Measurements from ENCODE around the gene PRSS53. TPM values are rescaled to one million over a fixed set of nuclear protein-coding genes. Genes with fewer than 3 reads are reported as not detected.

The PRSS53 gene
- total RNA-seq, 1 donor from 2014 or later = 4.9 TPM

- no peaks in the 10 kb centered on the region for H3K27me3 Mint-ChIP-seq (ENCODE audit: low read depth)
- TF ChIP-seq, protein P1, sequence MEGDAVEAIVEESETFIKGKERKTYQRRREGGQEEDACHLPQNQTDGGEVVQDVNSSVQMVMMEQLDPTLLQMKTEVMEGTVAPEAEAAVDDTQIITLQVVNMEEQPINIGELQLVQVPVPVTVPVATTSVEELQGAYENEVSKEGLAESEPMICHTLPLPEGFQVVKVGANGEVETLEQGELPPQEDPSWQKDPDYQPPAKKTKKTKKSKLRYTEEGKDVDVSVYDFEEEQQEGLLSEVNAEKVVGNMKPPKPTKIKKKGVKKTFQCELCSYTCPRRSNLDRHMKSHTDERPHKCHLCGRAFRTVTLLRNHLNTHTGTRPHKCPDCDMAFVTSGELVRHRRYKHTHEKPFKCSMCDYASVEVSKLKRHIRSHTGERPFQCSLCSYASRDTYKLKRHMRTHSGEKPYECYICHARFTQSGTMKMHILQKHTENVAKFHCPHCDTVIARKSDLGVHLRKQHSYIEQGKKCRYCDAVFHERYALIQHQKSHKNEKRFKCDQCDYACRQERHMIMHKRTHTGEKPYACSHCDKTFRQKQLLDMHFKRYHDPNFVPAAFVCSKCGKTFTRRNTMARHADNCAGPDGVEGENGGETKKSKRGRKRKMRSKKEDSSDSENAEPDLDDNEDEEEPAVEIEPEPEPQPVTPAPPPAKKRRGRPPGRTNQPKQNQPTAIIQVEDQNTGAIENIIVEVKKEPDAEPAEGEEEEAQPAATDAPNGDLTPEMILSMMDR (IDR thresholded peaks at IDR 0.05; ENCODE audit: unreplicated experiment) = no peak
- no peak for DNase-seq (ENCODE audit: low spot score in 2 of 2, unreplicated experiment in 2 of 2)
- peaks cover 12% of the 10 kb centered on the region for H3K36me3 Mint-ChIP-seq
- no peak overlapping the region for H3K4me3 Mint-ChIP-seq
- no peaks in the 10 kb centered on the region for H3K9me3 Mint-ChIP-seq
- no peak overlapping the region for H3K27ac Mint-ChIP-seq
- peaks cover 15% of the 10 kb centered on the region for H3K4me1 Mint-ChIP-seq
These were observed 21.4 kb downstream of the PRSS53 start for GRCh38 chr16:31067342-31067741.

DNA sequence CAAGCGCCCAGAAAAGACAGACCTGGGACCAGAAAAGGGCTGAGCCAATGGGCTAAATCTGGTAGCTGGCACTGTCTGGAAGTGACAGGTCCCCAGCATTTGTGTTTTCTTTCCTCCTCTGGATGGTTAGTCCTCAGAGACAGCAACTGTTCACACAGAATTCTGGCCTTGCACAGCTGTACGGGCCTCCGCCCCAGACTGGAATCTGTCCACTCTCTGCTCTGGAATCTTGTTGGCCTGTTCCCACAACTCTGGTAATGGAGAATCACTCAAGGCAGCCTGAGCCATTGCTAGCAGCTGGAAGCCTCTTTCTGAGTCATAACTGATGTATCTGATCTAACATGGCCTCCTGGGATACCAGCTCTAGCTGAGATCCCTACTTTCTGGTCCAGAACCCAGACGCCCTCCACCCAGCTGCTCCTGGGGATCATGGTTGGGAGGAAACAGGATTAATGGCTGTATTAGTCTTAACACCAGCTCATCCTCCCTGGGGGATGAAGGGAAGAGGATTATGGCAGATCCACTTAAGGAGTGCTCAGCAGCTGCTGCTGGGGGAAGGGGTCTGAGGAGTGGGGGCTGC, 23.8 kb downstream of the PRSS53 start:
- no peak for DNase-seq (ENCODE audit: low spot score in 2 of 2, unreplicated experiment in 2 of 2)
- Mint-ChIP-seq H3K4me3 (no peak overlapping the region), H3K27ac (peak overlapping the region; percentile 88), H3K27me3 (ENCODE audit: low read depth) (no peaks in the 10 kb centered on the region), H3K4me1 (peaks cover 7% of the 10 kb centered on the region), H3K36me3 (peaks cover 25% of the 10 kb centered on the region), H3K9me3 (no peaks in the 10 kb centered on the region)
- TF ChIP-seq, protein P1 (IDR thresholded peaks at IDR 0.05; ENCODE audit: unreplicated experiment) = no peak

DNA sequence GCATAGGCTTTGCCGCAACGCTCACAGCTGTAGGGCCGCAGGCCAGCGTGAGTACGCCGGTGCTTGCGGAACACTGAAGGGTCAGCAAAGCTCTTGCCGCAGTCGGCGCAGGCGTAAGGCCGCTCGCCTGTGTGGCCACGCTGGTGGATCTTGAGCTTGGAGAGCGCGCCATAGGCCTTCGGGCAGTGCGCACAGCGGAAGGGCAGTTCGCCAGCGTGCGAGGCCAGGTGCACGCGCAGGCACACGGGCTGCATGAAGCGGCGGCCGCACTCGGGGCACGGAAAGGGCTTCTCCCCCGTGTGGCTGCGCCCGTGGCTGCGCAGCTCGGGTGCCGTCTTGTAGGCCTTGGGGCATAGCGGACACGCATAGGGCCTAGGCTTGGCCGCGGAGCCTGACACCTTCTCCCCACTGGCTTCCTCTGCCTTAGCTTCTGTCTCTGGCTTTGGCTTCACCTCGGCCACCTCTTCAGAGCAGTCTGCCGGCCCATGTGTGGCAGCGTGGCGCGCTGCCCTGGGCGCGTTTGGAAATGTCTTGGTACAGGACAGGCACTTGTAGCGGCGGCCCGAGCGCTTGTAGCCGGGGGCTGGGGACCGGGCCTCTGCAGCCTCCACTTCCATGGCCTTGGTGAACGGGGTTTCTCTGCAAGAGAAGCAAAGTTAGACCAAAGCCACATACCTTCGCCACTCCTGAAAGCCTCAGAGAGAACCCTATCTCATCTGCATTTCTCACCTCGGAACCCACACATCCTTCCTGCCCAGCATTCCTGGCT, 24.7 kb downstream of the PRSS53 start:
- Mint-ChIP-seq H3K27me3 (ENCODE audit: low read depth) (no peaks in the 10 kb centered on the region), H3K27ac (no peak overlapping the region)

DNA sequence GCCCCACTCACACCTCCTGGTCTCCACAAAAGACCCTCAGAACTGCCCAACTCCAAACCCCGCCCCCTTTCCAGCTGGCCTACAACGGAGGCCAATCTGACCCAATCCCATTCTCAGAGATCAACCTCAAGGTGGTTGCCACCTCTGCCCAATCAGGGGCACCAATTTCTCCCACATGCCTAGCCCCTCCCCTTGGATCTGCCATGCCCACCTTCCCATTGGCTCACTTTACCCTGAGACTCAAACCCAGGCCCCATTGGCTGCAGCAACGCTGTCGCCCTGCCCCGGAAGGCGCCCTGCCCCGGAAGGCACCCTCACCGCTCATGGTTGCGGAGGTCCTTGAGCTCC, 25.3 kb downstream of the PRSS53 start:
- H3K27me3 Mint-ChIP-seq (ENCODE audit: low read depth) = no peaks in the 10 kb centered on the region
- TF ChIP-seq, protein P1 (IDR thresholded peaks at IDR 0.05; ENCODE audit: unreplicated experiment) = no peak
- no peak for DNase-seq (ENCODE audit: low spot score in 2 of 2, unreplicated experiment in 2 of 2)
- H3K4me3 Mint-ChIP-seq = no peak overlapping the region
- no peak overlapping the region for H3K27ac Mint-ChIP-seq
- H3K36me3 Mint-ChIP-seq = peaks cover 26% of the 10 kb centered on the region
- H3K9me3 Mint-ChIP-seq = no peaks in the 10 kb centered on the region
- peaks cover 7% of the 10 kb centered on the region for H3K4me1 Mint-ChIP-seq

More for the DNA sequence above, 24.7 kb downstream of the PRSS53 start:
- peaks cover 7% of the 10 kb centered on the region for H3K4me1 Mint-ChIP-seq
- no peaks in the 10 kb centered on the region for H3K9me3 Mint-ChIP-seq
- no peak for DNase-seq (ENCODE audit: low spot score in 2 of 2, unreplicated experiment in 2 of 2)
- peaks cover 26% of the 10 kb centered on the region for H3K36me3 Mint-ChIP-seq
- H3K4me3 Mint-ChIP-seq = no peak overlapping the region
- TF ChIP-seq, protein P1 (IDR thresholded peaks at IDR 0.05; ENCODE audit: unreplicated experiment) = no peak

GRCh38 chr16:31061813-31062440, 26.8 kb downstream of the PRSS53 start:
- H3K27me3 Mint-ChIP-seq (ENCODE audit: low read depth) = no peaks in the 10 kb centered on the region
- peaks cover 28% of the 10 kb centered on the region for H3K36me3 Mint-ChIP-seq
- H3K27ac Mint-ChIP-seq = no peak overlapping the region
- TF ChIP-seq, protein P1 (IDR thresholded peaks at IDR 0.05; ENCODE audit: unreplicated experiment) = no peak
- H3K4me1 Mint-ChIP-seq = peaks cover 7% of the 10 kb centered on the region
- no peak for DNase-seq (ENCODE audit: low spot score in 2 of 2, unreplicated experiment in 2 of 2)
- H3K4me3 Mint-ChIP-seq = no peak overlapping the region
- no peaks in the 10 kb centered on the region for H3K9me3 Mint-ChIP-seq
